AG09309 (cell line): ENCODE measurements around the gene TRERF1.

Experiments
- DNase-seq: peaks from one replicate; pipeline ENCODE4 v3.0.0-alpha.2; 2010; ENCODE audit warnings: low read depth
- H3K4me3 ChIP-seq: 2 replicates; pipeline ENCODE4 v1.5.1; 2011; ENCODE audit warnings: mild to moderate bottlenecking, low read depth, low read length, moderate library complexity; ENCODE audit not compliant: control insufficient read depth
- TF ChIP-seq, protein P1 (sequence below): IDR thresholded peaks from 2 replicates; pipeline ENCODE4 v1.5.1; 2011; ENCODE audit warnings: mild to moderate bottlenecking, low read depth, low read length, inconsistent platforms; ENCODE audit not compliant: insufficient read depth, control insufficient read depth; ENCODE audit errors: missing control alignments

The TRERF1 gene

GRCh38 chr6:42179261-42179944, 272.3 kb downstream of the TRERF1 start:
- TF ChIP-seq, protein P1, sequence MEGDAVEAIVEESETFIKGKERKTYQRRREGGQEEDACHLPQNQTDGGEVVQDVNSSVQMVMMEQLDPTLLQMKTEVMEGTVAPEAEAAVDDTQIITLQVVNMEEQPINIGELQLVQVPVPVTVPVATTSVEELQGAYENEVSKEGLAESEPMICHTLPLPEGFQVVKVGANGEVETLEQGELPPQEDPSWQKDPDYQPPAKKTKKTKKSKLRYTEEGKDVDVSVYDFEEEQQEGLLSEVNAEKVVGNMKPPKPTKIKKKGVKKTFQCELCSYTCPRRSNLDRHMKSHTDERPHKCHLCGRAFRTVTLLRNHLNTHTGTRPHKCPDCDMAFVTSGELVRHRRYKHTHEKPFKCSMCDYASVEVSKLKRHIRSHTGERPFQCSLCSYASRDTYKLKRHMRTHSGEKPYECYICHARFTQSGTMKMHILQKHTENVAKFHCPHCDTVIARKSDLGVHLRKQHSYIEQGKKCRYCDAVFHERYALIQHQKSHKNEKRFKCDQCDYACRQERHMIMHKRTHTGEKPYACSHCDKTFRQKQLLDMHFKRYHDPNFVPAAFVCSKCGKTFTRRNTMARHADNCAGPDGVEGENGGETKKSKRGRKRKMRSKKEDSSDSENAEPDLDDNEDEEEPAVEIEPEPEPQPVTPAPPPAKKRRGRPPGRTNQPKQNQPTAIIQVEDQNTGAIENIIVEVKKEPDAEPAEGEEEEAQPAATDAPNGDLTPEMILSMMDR, result no peak
- no peak for DNase-seq
- H3K4me3 ChIP-seq, result no peak overlapping the region

DNA sequence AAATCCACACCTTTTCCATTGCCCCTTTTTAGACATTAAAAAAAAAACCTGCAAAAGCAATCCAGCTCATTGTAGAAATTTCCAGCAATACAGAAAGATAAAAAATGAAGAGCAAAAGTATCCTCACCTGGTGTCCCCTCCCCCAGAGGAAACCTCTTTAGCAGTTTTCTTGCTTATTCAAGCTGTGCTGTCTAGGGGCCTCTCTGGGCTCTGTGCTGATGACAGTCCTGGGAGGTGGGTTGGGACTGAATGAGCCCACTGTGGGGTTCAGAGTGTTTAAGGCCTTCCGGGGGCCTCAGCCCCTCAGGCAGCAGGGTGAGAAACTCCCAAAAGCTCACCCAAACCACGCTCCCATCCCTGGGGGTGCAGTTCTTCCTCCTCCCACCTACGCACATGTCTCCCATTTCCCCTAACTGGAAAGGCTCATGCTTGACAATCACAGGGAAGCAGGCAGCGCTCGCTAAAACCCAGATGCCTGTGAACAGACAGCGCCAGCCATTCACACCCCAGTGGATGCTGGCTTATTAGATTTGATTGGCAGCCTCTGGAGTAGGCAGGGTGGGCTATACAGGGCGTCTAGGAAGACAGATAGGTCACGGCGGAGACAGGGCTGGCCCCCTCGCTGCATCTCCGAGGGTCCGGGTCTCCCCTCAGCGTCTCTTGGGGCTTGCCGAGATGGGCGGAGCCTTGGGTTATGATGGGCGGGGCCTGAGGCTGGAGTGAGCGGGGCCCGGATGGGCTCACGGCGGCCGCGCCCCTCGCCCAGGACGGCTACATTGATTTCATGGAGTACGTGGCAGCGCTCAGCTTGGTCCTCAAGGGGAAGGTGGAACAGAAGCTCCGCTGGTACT, 274.0 kb downstream of the TRERF1 start:
- no peak overlapping the region for H3K4me3 ChIP-seq
- TF ChIP-seq, protein P1, result no peak
- no peak for DNase-seq

GRCh38 chr6:42176981-42177380, 274.7 kb downstream of the TRERF1 start:
- DNase-seq, result no peak
- H3K4me3 ChIP-seq, result no peak overlapping the region
- TF ChIP-seq, protein P1, result no peak

DNA sequence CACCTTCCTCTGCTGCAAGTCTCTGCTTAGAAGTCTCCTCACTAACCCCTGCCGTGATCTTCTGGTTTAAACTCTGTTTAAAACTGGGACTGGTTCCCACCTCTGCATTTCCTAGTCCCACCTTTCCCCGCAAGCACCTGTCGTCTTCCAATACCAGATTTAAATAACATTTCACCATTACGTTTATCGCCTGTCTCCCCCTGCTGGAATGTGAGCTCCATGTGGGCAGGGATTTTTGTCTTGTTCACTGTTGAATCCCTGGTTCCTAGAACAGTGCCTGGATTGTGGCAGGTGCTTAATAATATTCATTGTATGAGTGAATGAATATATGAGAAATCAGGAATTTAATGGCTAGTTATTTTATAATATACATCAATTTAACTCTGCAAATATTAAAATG, 275.9 kb downstream of the TRERF1 start:
- no peak overlapping the region for H3K4me3 ChIP-seq
- TF ChIP-seq, protein P1, result peak; percentile 36
- DNase-seq, result no peak
